HEK293 (cell line): ENCODE measurements around the gene RASL12.
A peak's percentile ranks its signal among the peaks of the same experiment; 100 is the strongest.

Source experiments
- CTCF ChIA-PET: fragments of 350-600 bp; formaldehyde crosslinking; extraction: SDS; loops from one replicate; lab custom pipeline; 2021; ENCODE audit warnings: antibody characterized with exemption; lab: Yijun Ruan, JAX
- POLR2A ChIA-PET: fragments of 300-600 bp; formaldehyde crosslinking; extraction: SDS; loops from one replicate; lab custom pipeline; 2020; ENCODE audit warnings: antibody characterized with exemption, inconsistent platforms; lab: Yijun Ruan, JAX
- H3K27ac ChIP-seq: fragments of 200-500 bp; sonication (Bioruptor generic); 2 replicates; pipeline ENCODE4 v1.5.1; 2014; ENCODE audit warnings: low read depth, low read length, control low read depth, inconsistent platforms; ENCODE audit errors: extremely low read depth
- H3K36me3 ChIP-seq, 2 experiments: fragments of 200-500 bp in 1 of 2; sonication (Bioruptor generic) in 1 of 2; 1 replicate in 1 of 2; 2 replicates in 1 of 2; pipeline ENCODE4 v1.5.1; 2014 to 2017; ENCODE audit warnings: inconsistent platforms in 2 of 2, low read length in 2 of 2; ENCODE audit not compliant: control insufficient read depth in 2 of 2, insufficient read depth in 1 of 2
- H3K4me1 ChIP-seq: fragments of 200-500 bp; sonication (Bioruptor generic); 2 replicates; pipeline ENCODE4 v1.5.1; 2014; ENCODE audit warnings: mild to moderate bottlenecking, low read length, inconsistent platforms; ENCODE audit not compliant: control insufficient read depth, insufficient read depth
- H3K4me3 ChIP-seq: 2 replicates; pipeline ENCODE4 v1.5.1; 2011; ENCODE audit warnings: low read depth, mild to moderate bottlenecking, control low read depth, low read length, moderate library complexity
- H3K9me3 ChIP-seq: fragments of 200-500 bp; sonication (Bioruptor generic); 2 replicates; pipeline ENCODE4 v1.5.1; 2014; ENCODE audit warnings: low read depth, low read length, inconsistent platforms; ENCODE audit not compliant: control insufficient read depth, insufficient read depth
- EGR2 ChIP-seq: fragments of 450-650 bp; formaldehyde crosslinking; IDR thresholded peaks from 2 replicates; pipeline ENCODE4 v1.5.1; 2016; ENCODE audit warnings: low read depth, missing biosample characterization, missing genetic modification characterization
- HOXC10 ChIP-seq: sonication (generic); formaldehyde crosslinking; IDR thresholded peaks from 2 replicates; pipeline ENCODE4 v1.8.1; 2023; ENCODE audit warnings: mild to moderate bottlenecking, missing genetic modification reagents
- KLF1 ChIP-seq: fragments of 450-650 bp; formaldehyde crosslinking; IDR thresholded peaks from 2 replicates; pipeline ENCODE4 v1.5.1; 2016; ENCODE audit warnings: missing biosample characterization, missing genetic modification characterization
- KLF10 ChIP-seq: fragments of 450-650 bp; IDR thresholded peaks from 2 replicates; pipeline ENCODE4 v1.5.1; 2018; ENCODE audit warnings: missing biosample characterization, mild to moderate bottlenecking, missing genetic modification characterization
- SP3 ChIP-seq: fragments of 450-650 bp; formaldehyde crosslinking; IDR thresholded peaks from 2 replicates; pipeline ENCODE4 v1.5.1; 2016; ENCODE audit warnings: missing biosample characterization, missing genetic modification characterization
- YY2 ChIP-seq: fragments of 450-650 bp; formaldehyde crosslinking; IDR thresholded peaks from 2 replicates; pipeline ENCODE4 v1.5.1; 2016; ENCODE audit warnings: missing biosample characterization, missing genetic modification characterization
- ZFHX2 ChIP-seq: fragments of 450-650 bp; formaldehyde crosslinking; conservative IDR thresholded peaks from 2 replicates; pipeline ENCODE4 v1.5.1; 2016; ENCODE audit warnings: missing biosample characterization, missing genetic modification characterization
- ZNF140 ChIP-seq: fragments of 450-650 bp; formaldehyde crosslinking; IDR thresholded peaks from 2 replicates; pipeline ENCODE4 v1.5.1; 2016; ENCODE audit warnings: missing biosample characterization, missing genetic modification characterization
- ZNF155 ChIP-seq: fragments of 450-650 bp; formaldehyde crosslinking; IDR thresholded peaks from 2 replicates; pipeline ENCODE4 v1.5.1; 2016; ENCODE audit warnings: missing biosample characterization, missing genetic modification characterization
- ZNF16 ChIP-seq: fragments of 450-650 bp; formaldehyde crosslinking; IDR thresholded peaks from 2 replicates; pipeline ENCODE4 v1.5.1; 2016; ENCODE audit warnings: low read depth, missing biosample characterization, missing genetic modification characterization
- ZNF19 ChIP-seq: fragments of 450-650 bp; formaldehyde crosslinking; IDR thresholded peaks from 2 replicates; pipeline ENCODE4; 2016; ENCODE audit warnings: missing biosample characterization, missing genetic modification characterization, low read depth
- ZNF223 ChIP-seq: fragments of 450-650 bp; formaldehyde crosslinking; IDR thresholded peaks from 2 replicates; pipeline ENCODE4 v1.5.1; 2016; ENCODE audit warnings: missing biosample characterization, missing genetic modification characterization
- ZNF239 ChIP-seq: fragments of 450-650 bp; formaldehyde crosslinking; IDR thresholded peaks from 2 replicates; pipeline ENCODE4 v1.5.1; 2016; ENCODE audit warnings: missing biosample characterization, missing genetic modification characterization
- ZNF311 ChIP-seq: fragments of 450-650 bp; formaldehyde crosslinking; IDR thresholded peaks from 2 replicates; pipeline ENCODE4 v1.5.1; 2017; ENCODE audit warnings: missing biosample characterization, missing genetic modification characterization, borderline replicate concordance
- ZNF354C ChIP-seq: fragments of 450-650 bp; formaldehyde crosslinking; IDR thresholded peaks from 2 replicates; pipeline ENCODE4 v1.5.1; 2016; ENCODE audit warnings: missing biosample characterization, missing genetic modification characterization, low read depth, borderline replicate concordance
- ZNF530 ChIP-seq: fragments of 450-650 bp; formaldehyde crosslinking; IDR thresholded peaks from 2 replicates; pipeline ENCODE4 v1.5.1; 2016; ENCODE audit warnings: low read depth, missing biosample characterization, missing genetic modification characterization
- ZNF621 ChIP-seq: fragments of 450-650 bp; formaldehyde crosslinking; IDR thresholded peaks from 2 replicates; pipeline ENCODE4 v1.5.1; 2017; ENCODE audit warnings: missing biosample characterization, missing genetic modification characterization
- ZNF624 ChIP-seq: fragments of 450-650 bp; formaldehyde crosslinking; IDR thresholded peaks from 2 replicates; pipeline ENCODE4 v1.5.1; 2017; ENCODE audit warnings: missing biosample characterization, missing genetic modification characterization
- ZNF660 ChIP-seq: fragments of 450-650 bp; IDR thresholded peaks from 2 replicates; pipeline ENCODE4 v1.5.1; 2018; ENCODE audit warnings: missing biosample characterization, mild to moderate bottlenecking, missing genetic modification characterization
- ZNF670 ChIP-seq: fragments of 450-650 bp; formaldehyde crosslinking; IDR thresholded peaks from 2 replicates; pipeline ENCODE4 v1.5.1; 2016; ENCODE audit warnings: missing biosample characterization, missing genetic modification characterization, low read depth
- ZNF792 ChIP-seq: fragments of 450-650 bp; formaldehyde crosslinking; IDR thresholded peaks from 2 replicates; pipeline ENCODE4 v1.5.1; 2016; ENCODE audit warnings: missing biosample characterization, missing genetic modification characterization
- ZNF837 ChIP-seq: fragments of 450-650 bp; formaldehyde crosslinking; IDR thresholded peaks from 2 replicates; pipeline ENCODE4 v1.5.1; 2016; ENCODE audit warnings: missing biosample characterization, missing genetic modification characterization
- ZSCAN16 ChIP-seq: fragments of 450-650 bp; formaldehyde crosslinking; IDR thresholded peaks from 2 replicates; pipeline ENCODE4 v1.5.1; 2016; ENCODE audit warnings: missing biosample characterization, missing genetic modification characterization
- TF ChIP-seq, protein P1 (sequence below): fragments of 450-650 bp; formaldehyde crosslinking; IDR thresholded peaks from 2 replicates; pipeline ENCODE4 v1.5.1; 2016; ENCODE audit warnings: missing biosample characterization, missing genetic modification characterization, borderline replicate concordance
- TF ChIP-seq, protein P2 (sequence below): fragments of 450-650 bp; formaldehyde crosslinking; IDR thresholded peaks from 2 replicates; pipeline ENCODE4 v1.5.0; 2017; ENCODE audit warnings: missing biosample characterization, missing genetic modification characterization, borderline replicate concordance
- TF ChIP-seq, protein P3 (sequence below): sonication (generic); formaldehyde crosslinking; IDR thresholded peaks from 2 replicates; pipeline ENCODE4 v1.8.1; 2022; ENCODE audit warnings: mild to moderate bottlenecking, moderate library complexity, missing genetic modification reagents

RASL12 gene

DNA sequence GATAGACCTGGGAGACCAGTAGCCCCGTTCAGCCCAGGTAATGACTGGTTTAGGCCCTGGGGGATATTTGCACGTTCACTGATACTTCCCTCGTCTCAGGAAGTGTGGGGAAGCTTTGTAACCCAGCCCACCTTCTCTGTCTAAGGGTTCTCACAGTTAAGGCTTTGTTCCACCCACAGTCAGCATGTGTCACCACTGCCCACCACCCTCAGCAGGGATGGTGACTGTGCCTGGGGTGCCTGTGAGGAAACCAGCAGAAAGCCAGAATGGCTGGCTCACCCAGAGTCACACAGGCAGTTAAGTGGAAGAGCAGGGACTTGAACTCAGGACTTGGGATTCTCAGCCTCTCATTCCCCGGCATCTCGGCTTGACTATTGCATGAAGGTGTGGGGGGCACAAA lies 14.0 kb upstream of the RASL12 start:
- TF ChIP-seq ZFHX2 (tag by site-specific recombination) (peak; percentile 93), EGR2 (tag by site-specific recombination) (peak; percentile 91), ZNF16 (tag by site-specific recombination) (no peak)
- TF ChIP-seq, all 188 proteins: peak for 2
- POLR2A ChIA-PET: interaction anchor here (0.5 kb wide), 1 partner anchor 26 kb away, joined by 3 read pairs; no protein-coding TSS in a partner anchor
- H3K9me3 ChIP-seq: no peaks in the 10 kb centered on the region
- H3K27ac ChIP-seq: no peak overlapping the region
- H3K36me3 ChIP-seq: no peaks in the 10 kb centered on the region
- peaks cover 9% of the 10 kb centered on the region for H3K4me1 ChIP-seq
- no peak overlapping the region for H3K4me3 ChIP-seq
- CTCF ChIA-PET: interaction anchor here (0.9 to 8.2 kb wide), 2 partner anchors 28 to 47 kb away, joined by 4 to 94 read pairs; no protein-coding TSS in a partner anchor

DNA sequence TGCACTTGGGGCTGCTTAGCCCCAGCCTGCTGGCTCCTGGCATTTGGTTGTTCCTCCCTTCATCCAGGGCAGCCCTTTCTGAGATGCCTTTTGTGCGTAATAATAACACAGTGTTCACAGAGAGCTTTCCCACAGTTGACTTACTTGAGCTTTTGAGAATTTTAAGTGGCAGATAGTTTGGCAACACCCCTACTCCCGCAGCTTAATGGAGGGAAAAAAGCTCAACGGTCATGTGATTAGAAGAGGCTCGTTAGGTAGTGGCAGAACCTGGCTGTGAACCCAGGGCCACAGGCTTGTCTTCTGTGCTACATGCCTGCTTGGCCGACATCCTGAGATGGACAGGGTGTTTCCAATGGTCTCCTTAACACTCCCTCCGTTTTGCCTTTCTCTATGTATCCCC lies 13.5 kb upstream of the RASL12 start:
- CTCF ChIA-PET: interaction anchor here (0.7 to 8.2 kb wide), 3 partner anchors 28 to 208 kb away, joined by 3 to 94 read pairs (median 4); no protein-coding TSS in a partner anchor

DNA sequence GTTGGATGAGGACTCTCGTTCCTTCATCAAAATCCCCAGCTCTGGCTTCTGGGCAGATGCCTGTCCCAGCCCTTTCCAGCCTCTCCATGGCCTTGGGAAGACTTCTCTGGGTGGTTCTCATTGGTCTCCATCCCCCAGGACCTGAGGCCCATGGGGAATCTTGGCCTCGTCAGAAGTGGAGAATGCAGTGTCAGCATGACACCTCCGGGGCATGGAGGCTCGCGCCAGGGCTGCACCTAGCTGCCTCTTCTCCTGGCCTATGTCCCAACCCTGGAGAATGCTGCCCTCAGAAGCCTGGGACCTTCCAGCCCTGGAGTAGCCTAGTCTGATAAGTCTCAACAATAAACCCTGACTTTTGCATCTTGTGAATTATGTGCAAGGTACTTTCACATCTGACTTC lies 11.8 kb upstream of the RASL12 start:
- CTCF ChIA-PET: interaction anchor here (0.5 to 8.2 kb wide), 3 partner anchors 17 to 26 kb away, joined by 3 to 94 read pairs (median 4); no protein-coding TSS in a partner anchor
- no peak overlapping the region for H3K27ac ChIP-seq
- TF ChIP-seq YY2 (tag by site-specific recombination) (no peak), ZNF354C (tag by site-specific recombination) (no peak), HOXC10 (no peak), ZNF239 (tag by site-specific recombination) (no peak), ZNF530 (no peak), ZNF837 (tag by site-specific recombination) (no peak), ZNF670 (tag by site-specific recombination) (no peak), ZSCAN16 (tag by site-specific recombination) (no peak), ZNF621 (no peak), KLF10 (tag by site-specific recombination) (no peak)
- TF ChIP-seq, protein P1, sequence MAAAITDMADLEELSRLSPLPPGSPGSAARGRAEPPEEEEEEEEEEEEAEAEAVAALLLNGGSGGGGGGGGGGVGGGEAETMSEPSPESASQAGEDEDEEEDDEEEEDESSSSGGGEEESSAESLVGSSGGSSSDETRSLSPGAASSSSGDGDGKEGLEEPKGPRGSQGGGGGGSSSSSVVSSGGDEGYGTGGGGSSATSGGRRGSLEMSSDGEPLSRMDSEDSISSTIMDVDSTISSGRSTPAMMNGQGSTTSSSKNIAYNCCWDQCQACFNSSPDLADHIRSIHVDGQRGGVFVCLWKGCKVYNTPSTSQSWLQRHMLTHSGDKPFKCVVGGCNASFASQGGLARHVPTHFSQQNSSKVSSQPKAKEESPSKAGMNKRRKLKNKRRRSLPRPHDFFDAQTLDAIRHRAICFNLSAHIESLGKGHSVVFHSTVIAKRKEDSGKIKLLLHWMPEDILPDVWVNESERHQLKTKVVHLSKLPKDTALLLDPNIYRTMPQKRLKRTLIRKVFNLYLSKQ (tag by site-specific recombination): no peak
- TF ChIP-seq, all 188 proteins: peak for 0
- Histone ChIP-seq H3K4me3 (no peak overlapping the region), H3K9me3 (no peaks in the 10 kb centered on the region), H3K4me1 (peaks cover 9% of the 10 kb centered on the region), H3K36me3 (no peaks in the 10 kb centered on the region)
- POLR2A ChIA-PET: no interaction called here

More for the DNA sequence above, 13.5 kb upstream of the RASL12 start:
- H3K4me3 ChIP-seq: no peak overlapping the region
- no peak overlapping the region for H3K27ac ChIP-seq
- no peaks in the 10 kb centered on the region for H3K9me3 ChIP-seq
- H3K36me3 ChIP-seq: no peaks in the 10 kb centered on the region
- TF ChIP-seq ZNF792 (tag by site-specific recombination) (no peak), ZNF155 (tag by site-specific recombination) (no peak), ZNF624 (tag by site-specific recombination) (no peak), ZNF660 (tag by site-specific recombination) (no peak), ZNF19 (tag by site-specific recombination) (no peak), KLF1 (no peak), SP3 (tag by site-specific recombination) (no peak), ZNF140 (tag by site-specific recombination) (no peak), ZNF311 (no peak), ZNF223 (tag by site-specific recombination) (no peak)
- TF ChIP-seq, protein P2, sequence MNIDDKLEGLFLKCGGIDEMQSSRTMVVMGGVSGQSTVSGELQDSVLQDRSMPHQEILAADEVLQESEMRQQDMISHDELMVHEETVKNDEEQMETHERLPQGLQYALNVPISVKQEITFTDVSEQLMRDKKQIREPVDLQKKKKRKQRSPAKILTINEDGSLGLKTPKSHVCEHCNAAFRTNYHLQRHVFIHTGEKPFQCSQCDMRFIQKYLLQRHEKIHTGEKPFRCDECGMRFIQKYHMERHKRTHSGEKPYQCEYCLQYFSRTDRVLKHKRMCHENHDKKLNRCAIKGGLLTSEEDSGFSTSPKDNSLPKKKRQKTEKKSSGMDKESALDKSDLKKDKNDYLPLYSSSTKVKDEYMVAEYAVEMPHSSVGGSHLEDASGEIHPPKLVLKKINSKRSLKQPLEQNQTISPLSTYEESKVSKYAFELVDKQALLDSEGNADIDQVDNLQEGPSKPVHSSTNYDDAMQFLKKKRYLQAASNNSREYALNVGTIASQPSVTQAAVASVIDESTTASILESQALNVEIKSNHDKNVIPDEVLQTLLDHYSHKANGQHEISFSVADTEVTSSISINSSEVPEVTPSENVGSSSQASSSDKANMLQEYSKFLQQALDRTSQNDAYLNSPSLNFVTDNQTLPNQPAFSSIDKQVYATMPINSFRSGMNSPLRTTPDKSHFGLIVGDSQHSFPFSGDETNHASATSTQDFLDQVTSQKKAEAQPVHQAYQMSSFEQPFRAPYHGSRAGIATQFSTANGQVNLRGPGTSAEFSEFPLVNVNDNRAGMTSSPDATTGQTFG (tag by site-specific recombination): no peak
- TF ChIP-seq, protein P3, sequence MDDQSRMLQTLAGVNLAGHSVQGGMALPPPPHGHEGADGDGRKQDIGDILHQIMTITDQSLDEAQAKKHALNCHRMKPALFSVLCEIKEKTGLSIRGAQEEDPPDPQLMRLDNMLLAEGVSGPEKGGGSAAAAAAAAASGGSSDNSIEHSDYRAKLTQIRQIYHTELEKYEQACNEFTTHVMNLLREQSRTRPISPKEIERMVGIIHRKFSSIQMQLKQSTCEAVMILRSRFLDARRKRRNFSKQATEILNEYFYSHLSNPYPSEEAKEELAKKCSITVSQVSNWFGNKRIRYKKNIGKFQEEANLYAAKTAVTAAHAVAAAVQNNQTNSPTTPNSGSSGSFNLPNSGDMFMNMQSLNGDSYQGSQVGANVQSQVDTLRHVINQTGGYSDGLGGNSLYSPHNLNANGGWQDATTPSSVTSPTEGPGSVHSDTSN (CRISPR knock-in tag): no peak
- TF ChIP-seq, all 188 proteins: peak for 0
- H3K4me1 ChIP-seq: peaks cover 9% of the 10 kb centered on the region
- POLR2A ChIA-PET: no interaction called here
